Peyer's patch (tissue), 4 donors: ENCODE measurements around the gene VPS36.

Experiments used
- POLR2A ChIP-seq, 2 donors: fragments of 450-650 bp; IDR thresholded peaks; one replicate each; pipeline ENCODE4 v1.5.1; 2017; ENCODE audit warnings: antibody characterized with exemption in 2 of 2, mild to moderate bottlenecking in 2 of 2, moderate library complexity in 2 of 2
- TF ChIP-seq, protein P1 (sequence below), 6 experiments: fragments of 450-650 bp in 4 of 6; fragments of 200-600 bp in 2 of 6; sonication (generic) in 1 of 6; IDR thresholded peaks; one replicate each; pipeline ENCODE4 v1.5.1; 2017 to 2019; ENCODE audit warnings: antibody characterized with exemption in 6 of 6, mild to moderate bottlenecking in 3 of 6, moderate library complexity in 1 of 6

DNA sequence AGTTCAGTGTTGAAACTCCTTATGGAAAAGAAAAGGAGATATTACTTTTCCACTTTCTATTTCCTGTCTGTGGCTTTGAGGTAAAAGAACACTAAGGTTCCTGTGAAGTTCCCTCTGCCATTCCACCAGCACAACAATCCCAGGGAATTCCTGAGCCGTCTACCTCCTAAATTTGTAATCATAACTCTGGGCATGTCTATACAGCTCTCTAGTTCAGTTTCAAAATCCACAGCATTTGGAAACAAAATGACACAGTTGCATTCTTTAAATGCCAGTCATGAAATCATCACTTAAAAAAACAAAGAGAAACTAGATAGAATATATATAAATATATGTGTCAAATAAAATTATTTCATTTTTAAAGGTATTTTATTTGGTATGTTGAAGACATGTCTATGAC, 35.5 kb downstream of the VPS36 start:
- TF ChIP-seq, protein P1, sequence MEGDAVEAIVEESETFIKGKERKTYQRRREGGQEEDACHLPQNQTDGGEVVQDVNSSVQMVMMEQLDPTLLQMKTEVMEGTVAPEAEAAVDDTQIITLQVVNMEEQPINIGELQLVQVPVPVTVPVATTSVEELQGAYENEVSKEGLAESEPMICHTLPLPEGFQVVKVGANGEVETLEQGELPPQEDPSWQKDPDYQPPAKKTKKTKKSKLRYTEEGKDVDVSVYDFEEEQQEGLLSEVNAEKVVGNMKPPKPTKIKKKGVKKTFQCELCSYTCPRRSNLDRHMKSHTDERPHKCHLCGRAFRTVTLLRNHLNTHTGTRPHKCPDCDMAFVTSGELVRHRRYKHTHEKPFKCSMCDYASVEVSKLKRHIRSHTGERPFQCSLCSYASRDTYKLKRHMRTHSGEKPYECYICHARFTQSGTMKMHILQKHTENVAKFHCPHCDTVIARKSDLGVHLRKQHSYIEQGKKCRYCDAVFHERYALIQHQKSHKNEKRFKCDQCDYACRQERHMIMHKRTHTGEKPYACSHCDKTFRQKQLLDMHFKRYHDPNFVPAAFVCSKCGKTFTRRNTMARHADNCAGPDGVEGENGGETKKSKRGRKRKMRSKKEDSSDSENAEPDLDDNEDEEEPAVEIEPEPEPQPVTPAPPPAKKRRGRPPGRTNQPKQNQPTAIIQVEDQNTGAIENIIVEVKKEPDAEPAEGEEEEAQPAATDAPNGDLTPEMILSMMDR (IDR thresholded peaks at IDR 0.05) = no peak
- TF ChIP-seq POLR2A (IDR thresholded peaks at IDR 0.05) = no peak
